H1 (cell line): Measurements from ENCODE around the gene FTSJ3. TPM values are rescaled to one million over a fixed set of nuclear protein-coding genes. Genes with fewer than 3 reads are reported as not detected.

Experiments
- CBX8 ChIP-seq: fragments of 300-800, 300-1000 bp; sonication (generic); IDR thresholded peaks from 2 replicates; pipeline ENCODE4 v1.7.1; 2016; ENCODE audit warnings: low read depth, low read length, borderline replicate concordance
- CHD2 ChIP-seq: IDR thresholded peaks from 2 replicates; pipeline ENCODE4 v1.6.1; 2012; ENCODE audit warnings: low read length, improper control_type of control experiment
- HDAC2 ChIP-seq, 2 experiments: fragments of 300-600 bp in 1 of 2; sonication (generic) in 1 of 2; IDR thresholded peaks; 2 replicates each; pipeline ENCODE4 v1.6.1; 2011 to 2012; ENCODE audit warnings: low read depth in 2 of 2, low read length in 2 of 2, mild to moderate bottlenecking in 2 of 2, moderate library complexity in 2 of 2, borderline replicate concordance in 1 of 2, inconsistent platforms in 1 of 2
- JUN ChIP-seq: IDR thresholded peaks from 2 replicates; pipeline ENCODE4 v1.6.1; 2011; ENCODE audit warnings: low read depth, mild to moderate bottlenecking, improper control_type of control experiment, low read length
- NANOG ChIP-seq: IDR thresholded peaks from 2 replicates; pipeline ENCODE4 v1.6.1; 2011; ENCODE audit warnings: low read length, low read depth, mild to moderate bottlenecking, inconsistent platforms; ENCODE audit not compliant: insufficient read depth, poor library complexity, severe bottlenecking
- SP1 ChIP-seq: IDR thresholded peaks from 2 replicates; pipeline ENCODE4 v1.6.1; 2011; ENCODE audit warnings: low read depth, low read length
- TAF1 ChIP-seq: IDR thresholded peaks from 2 replicates; pipeline ENCODE4 v1.6.1; 2011; ENCODE audit warnings: mild to moderate bottlenecking, low read depth, low read length
- TBP ChIP-seq: IDR thresholded peaks from 2 replicates; pipeline ENCODE4 v1.6.1; 2011; ENCODE audit warnings: low read depth, low read length, improper control_type of control experiment
- TEAD4 ChIP-seq: IDR thresholded peaks from 2 replicates; pipeline ENCODE4 v1.6.1; 2012; ENCODE audit warnings: low read depth, low read length, inconsistent platforms, mixed read lengths
- ZNF274 ChIP-seq: IDR thresholded peaks from 2 replicates; pipeline ENCODE4 v1.7.0; 2012; ENCODE audit warnings: low read length, borderline replicate concordance; ENCODE audit errors: extremely low read depth
- polyA plus RNA-seq, 7 experiments: library from polyadenylated mRNA; depleted of rRNA in 3 of 7; stranded (reverse) in 5 of 7; unstranded in 2 of 7; fragments of >200 nt in 5 of 7; fragments of 200-250 nt in 2 of 7; gene quantifications; 1 replicate in 5 of 7; 2 replicates in 1 of 7; 4 replicates in 1 of 7; pipeline versions ENCODE4 v1.2.1 to v1.2.3, GENCODE V29; 2011 to 2013; ENCODE audit warnings: missing spikeins in 2 of 7, mixed read lengths in 2 of 7
- total RNA-seq: library from RNA; stranded (reverse); fragmentation: NEBNext Ultra II Directional; extraction: Animal tissue kit (Norgen Biotek cat#: 25700); gene quantifications from 2 replicates; pipeline ENCODE4 v1.2.1, GENCODE V29; 2021
- TF ChIP-seq, protein P1 (sequence below): fragments of 300-600 bp; sonication (generic); IDR thresholded peaks from 2 replicates; pipeline ENCODE4 v1.7.1; 2012; ENCODE audit warnings: low read length, moderate library complexity, mild to moderate bottlenecking, inconsistent platforms; ENCODE audit not compliant: insufficient replicate concordance

FTSJ3 gene
- total and polyA plus RNA-seq, 2 of the 8 experiments (the other 6 are each of a cell fraction or from before 2014, with no cell fraction given), result 42.7 to 77.2 TPM

- TF ChIP-seq, protein P1, sequence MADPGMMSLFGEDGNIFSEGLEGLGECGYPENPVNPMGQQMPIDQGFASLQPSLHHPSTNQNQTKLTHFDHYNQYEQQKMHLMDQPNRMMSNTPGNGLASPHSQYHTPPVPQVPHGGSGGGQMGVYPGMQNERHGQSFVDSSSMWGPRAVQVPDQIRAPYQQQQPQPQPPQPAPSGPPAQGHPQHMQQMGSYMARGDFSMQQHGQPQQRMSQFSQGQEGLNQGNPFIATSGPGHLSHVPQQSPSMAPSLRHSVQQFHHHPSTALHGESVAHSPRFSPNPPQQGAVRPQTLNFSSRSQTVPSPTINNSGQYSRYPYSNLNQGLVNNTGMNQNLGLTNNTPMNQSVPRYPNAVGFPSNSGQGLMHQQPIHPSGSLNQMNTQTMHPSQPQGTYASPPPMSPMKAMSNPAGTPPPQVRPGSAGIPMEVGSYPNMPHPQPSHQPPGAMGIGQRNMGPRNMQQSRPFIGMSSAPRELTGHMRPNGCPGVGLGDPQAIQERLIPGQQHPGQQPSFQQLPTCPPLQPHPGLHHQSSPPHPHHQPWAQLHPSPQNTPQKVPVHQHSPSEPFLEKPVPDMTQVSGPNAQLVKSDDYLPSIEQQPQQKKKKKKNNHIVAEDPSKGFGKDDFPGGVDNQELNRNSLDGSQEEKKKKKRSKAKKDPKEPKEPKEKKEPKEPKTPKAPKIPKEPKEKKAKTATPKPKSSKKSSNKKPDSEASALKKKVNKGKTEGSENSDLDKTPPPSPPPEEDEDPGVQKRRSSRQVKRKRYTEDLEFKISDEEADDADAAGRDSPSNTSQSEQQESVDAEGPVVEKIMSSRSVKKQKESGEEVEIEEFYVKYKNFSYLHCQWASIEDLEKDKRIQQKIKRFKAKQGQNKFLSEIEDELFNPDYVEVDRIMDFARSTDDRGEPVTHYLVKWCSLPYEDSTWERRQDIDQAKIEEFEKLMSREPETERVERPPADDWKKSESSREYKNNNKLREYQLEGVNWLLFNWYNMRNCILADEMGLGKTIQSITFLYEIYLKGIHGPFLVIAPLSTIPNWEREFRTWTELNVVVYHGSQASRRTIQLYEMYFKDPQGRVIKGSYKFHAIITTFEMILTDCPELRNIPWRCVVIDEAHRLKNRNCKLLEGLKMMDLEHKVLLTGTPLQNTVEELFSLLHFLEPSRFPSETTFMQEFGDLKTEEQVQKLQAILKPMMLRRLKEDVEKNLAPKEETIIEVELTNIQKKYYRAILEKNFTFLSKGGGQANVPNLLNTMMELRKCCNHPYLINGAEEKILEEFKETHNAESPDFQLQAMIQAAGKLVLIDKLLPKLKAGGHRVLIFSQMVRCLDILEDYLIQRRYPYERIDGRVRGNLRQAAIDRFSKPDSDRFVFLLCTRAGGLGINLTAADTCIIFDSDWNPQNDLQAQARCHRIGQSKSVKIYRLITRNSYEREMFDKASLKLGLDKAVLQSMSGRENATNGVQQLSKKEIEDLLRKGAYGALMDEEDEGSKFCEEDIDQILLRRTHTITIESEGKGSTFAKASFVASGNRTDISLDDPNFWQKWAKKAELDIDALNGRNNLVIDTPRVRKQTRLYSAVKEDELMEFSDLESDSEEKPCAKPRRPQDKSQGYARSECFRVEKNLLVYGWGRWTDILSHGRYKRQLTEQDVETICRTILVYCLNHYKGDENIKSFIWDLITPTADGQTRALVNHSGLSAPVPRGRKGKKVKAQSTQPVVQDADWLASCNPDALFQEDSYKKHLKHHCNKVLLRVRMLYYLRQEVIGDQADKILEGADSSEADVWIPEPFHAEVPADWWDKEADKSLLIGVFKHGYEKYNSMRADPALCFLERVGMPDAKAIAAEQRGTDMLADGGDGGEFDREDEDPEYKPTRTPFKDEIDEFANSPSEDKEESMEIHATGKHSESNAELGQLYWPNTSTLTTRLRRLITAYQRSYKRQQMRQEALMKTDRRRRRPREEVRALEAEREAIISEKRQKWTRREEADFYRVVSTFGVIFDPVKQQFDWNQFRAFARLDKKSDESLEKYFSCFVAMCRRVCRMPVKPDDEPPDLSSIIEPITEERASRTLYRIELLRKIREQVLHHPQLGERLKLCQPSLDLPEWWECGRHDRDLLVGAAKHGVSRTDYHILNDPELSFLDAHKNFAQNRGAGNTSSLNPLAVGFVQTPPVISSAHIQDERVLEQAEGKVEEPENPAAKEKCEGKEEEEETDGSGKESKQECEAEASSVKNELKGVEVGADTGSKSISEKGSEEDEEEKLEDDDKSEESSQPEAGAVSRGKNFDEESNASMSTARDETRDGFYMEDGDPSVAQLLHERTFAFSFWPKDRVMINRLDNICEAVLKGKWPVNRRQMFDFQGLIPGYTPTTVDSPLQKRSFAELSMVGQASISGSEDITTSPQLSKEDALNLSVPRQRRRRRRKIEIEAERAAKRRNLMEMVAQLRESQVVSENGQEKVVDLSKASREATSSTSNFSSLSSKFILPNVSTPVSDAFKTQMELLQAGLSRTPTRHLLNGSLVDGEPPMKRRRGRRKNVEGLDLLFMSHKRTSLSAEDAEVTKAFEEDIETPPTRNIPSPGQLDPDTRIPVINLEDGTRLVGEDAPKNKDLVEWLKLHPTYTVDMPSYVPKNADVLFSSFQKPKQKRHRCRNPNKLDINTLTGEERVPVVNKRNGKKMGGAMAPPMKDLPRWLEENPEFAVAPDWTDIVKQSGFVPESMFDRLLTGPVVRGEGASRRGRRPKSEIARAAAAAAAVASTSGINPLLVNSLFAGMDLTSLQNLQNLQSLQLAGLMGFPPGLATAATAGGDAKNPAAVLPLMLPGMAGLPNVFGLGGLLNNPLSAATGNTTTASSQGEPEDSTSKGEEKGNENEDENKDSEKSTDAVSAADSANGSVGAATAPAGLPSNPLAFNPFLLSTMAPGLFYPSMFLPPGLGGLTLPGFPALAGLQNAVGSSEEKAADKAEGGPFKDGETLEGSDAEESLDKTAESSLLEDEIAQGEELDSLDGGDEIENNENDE, result no peak
- TF ChIP-seq CBX8 (no peak), TEAD4 (no peak), TBP (no peak), ZNF274 (no peak), CHD2 (no peak), TAF1 (no peak), NANOG (no peak), SP1 (no peak), JUN (no peak), HDAC2 (IDR thresholded peaks at IDR 0.05; ENCODE audit: borderline replicate concordance in 1 of 2, low read depth in 2 of 2, low read length in 2 of 2) (no peak)
These were observed 35.3 kb downstream of the FTSJ3 start (continued) for GRCh38 chr17:63792055-63792729.
